ENCODE results near the gene TMPRSS13.

TMPRSS13 gene

GRCh38 chr11:117888139-117888566 is 41.0 kb downstream of the TMPRSS13 start:
- DNase-seq (ENCODE audit: low spot score), result no peak

- no peak for DNase-seq (ENCODE audit: low spot score)
Measured at GRCh38 chr11:117887431-117888138, 41.6 kb downstream of the TMPRSS13 start.

GRCh38 chr11:117885777-117886176 is 43.4 kb downstream of the TMPRSS13 start:
- no peak for DNase-seq (ENCODE audit: low spot score)

- DNase-seq (ENCODE audit: low spot score), result no peak
Measured at GRCh38 chr11:117884994-117885393, 44.2 kb downstream of the TMPRSS13 start.

GRCh38 chr11:117883063-117883462 is 46.1 kb downstream of the TMPRSS13 start:
- DNase-seq (ENCODE audit: low spot score), result no peak

- peak; percentile 95 for DNase-seq (ENCODE audit: low spot score)
Measured at GRCh38 chr11:117882311-117882905, 46.8 kb downstream of the TMPRSS13 start.

GRCh38 chr11:117881217-117881616 is 48.0 kb downstream of the TMPRSS13 start:
- no peak for DNase-seq (ENCODE audit: low spot score)

GRCh38 chr11:117879516-117880480 is 49.4 kb downstream of the TMPRSS13 start:
- DNase-seq (ENCODE audit: low spot score), result no peak

- DNase-seq (ENCODE audit: low spot score), result no peak
Measured at GRCh38 chr11:117878939-117879475, 50.2 kb downstream of the TMPRSS13 start.

GRCh38 chr11:117878314-117878938 is 50.8 kb downstream of the TMPRSS13 start:
- no peak for DNase-seq (ENCODE audit: low spot score)

GRCh38 chr11:117877120-117877784 is 52.0 kb downstream of the TMPRSS13 start:
- DNase-seq (ENCODE audit: low spot score), result peak; percentile 93

GRCh38 chr11:117876341-117877119 is 52.7 kb downstream of the TMPRSS13 start, which contains the start of gene FXYD6:
Gene FXYD6 (minus strand): TSS chr11:117876658. CDS start chr11:117842776, 33,882 bp downstream.
- peak; percentile 75 for DNase-seq (ENCODE audit: low spot score)

- DNase-seq (ENCODE audit: low spot score), result peak; percentile 41
Measured at GRCh38 chr11:117876059-117876340, 53.2 kb downstream of the TMPRSS13 start.

- DNase-seq (ENCODE audit: low spot score), result peak; percentile 76
Measured at GRCh38 chr11:117875382-117876058, 53.7 kb downstream of the TMPRSS13 start.

GRCh38 chr11:117874910-117875381 is 54.3 kb downstream of the TMPRSS13 start:
- peak; percentile 30 for DNase-seq (ENCODE audit: low spot score)

GRCh38 chr11:117874253-117874909 is 54.8 kb downstream of the TMPRSS13 start:
- peak; percentile 35 for DNase-seq (ENCODE audit: low spot score)

- no peak for DNase-seq (ENCODE audit: low spot score)
Measured at GRCh38 chr11:117873828-117874125, 55.4 kb downstream of the TMPRSS13 start.

- DNase-seq (ENCODE audit: low spot score), result no peak
Measured at GRCh38 chr11:117872975-117873827, 56.0 kb downstream of the TMPRSS13 start.
